22Rv1 (cell line): Measurements from ENCODE around the gene SFI1.
"Not testable (repeated sequence)": the region's sequence is repeated elsewhere in the genome, so short reads cannot be mapped to it uniquely, and the experiment has no call there.

ENCODE experiments used
- H3K27ac ChIP-seq: fragments of 450-650 bp; 2 replicates; pipeline ENCODE4 v1.5.1; 2017
- CTCF ChIP-seq: fragments of 450-650 bp; IDR thresholded peaks from 2 replicates; pipeline ENCODE4 v1.5.1; 2017; ENCODE audit warnings: mild to moderate bottlenecking
- ZFX ChIP-seq: fragments of 450-650 bp; IDR thresholded peaks from 2 replicates; pipeline ENCODE4 v1.6.1; 2017; ENCODE audit warnings: antibody characterized with exemption, borderline replicate concordance

SFI1 gene

GRCh38 chr22:31495343-31495742, 993 bp upstream of the SFI1 start:
- H3K27ac ChIP-seq = peak overlapping the region; percentile 85

GRCh38 chr22:31496735-31497146, 405 bp downstream of the SFI1 start:
- TF ChIP-seq CTCF (no peak), ZFX (no peak)
- H3K27ac ChIP-seq = peak overlapping the region; percentile 85

More at GRCh38 chr22:31495343-31495742, 993 bp upstream of the SFI1 start:
- no peak for TF ChIP-seq ZFX
- TF ChIP-seq CTCF = no peak

- TF ChIP-seq ZFX = no peak
- TF ChIP-seq CTCF = no peak
- peak overlapping the region; percentile 85 for H3K27ac ChIP-seq
Observed at GRCh38 chr22:31497148-31497938, 1.0 kb downstream of the SFI1 start.

GRCh38 chr22:31501738-31502137, 5.4 kb downstream of the SFI1 start:
- TF ChIP-seq ZFX (no peak), CTCF (no peak)
- no peak overlapping the region for H3K27ac ChIP-seq

- TF ChIP-seq ZFX = no peak
- TF ChIP-seq CTCF = no peak
- H3K27ac ChIP-seq = no peak overlapping the region
Observed at GRCh38 chr22:31503211-31503964, 7.1 kb downstream of the SFI1 start.

- TF ChIP-seq ZFX (no peak), CTCF (no peak)
- H3K27ac ChIP-seq = no peak overlapping the region
Observed at GRCh38 chr22:31504282-31504681, 7.9 kb downstream of the SFI1 start.

- not testable (repeated sequence) for H3K27ac ChIP-seq
Observed at GRCh38 chr22:31507517-31507916, 11.2 kb downstream of the SFI1 start.
